DMS153 treated with DMSO at 0.1 percent for 48 hours (cell line): ENCODE results near the gene TSC22D3.
"Not testable (repeated sequence)": the region's sequence is repeated elsewhere in the genome, so short reads cannot be mapped to it uniquely, and the experiment has no call there.

ENCODE experiments used
- DNase-seq: peaks from one replicate; lab custom pipeline; 2025; ENCODE audit not compliant: unreplicated experiment; lab: John Stamatoyannopoulos, UW

The TSC22D3 gene

DNA sequence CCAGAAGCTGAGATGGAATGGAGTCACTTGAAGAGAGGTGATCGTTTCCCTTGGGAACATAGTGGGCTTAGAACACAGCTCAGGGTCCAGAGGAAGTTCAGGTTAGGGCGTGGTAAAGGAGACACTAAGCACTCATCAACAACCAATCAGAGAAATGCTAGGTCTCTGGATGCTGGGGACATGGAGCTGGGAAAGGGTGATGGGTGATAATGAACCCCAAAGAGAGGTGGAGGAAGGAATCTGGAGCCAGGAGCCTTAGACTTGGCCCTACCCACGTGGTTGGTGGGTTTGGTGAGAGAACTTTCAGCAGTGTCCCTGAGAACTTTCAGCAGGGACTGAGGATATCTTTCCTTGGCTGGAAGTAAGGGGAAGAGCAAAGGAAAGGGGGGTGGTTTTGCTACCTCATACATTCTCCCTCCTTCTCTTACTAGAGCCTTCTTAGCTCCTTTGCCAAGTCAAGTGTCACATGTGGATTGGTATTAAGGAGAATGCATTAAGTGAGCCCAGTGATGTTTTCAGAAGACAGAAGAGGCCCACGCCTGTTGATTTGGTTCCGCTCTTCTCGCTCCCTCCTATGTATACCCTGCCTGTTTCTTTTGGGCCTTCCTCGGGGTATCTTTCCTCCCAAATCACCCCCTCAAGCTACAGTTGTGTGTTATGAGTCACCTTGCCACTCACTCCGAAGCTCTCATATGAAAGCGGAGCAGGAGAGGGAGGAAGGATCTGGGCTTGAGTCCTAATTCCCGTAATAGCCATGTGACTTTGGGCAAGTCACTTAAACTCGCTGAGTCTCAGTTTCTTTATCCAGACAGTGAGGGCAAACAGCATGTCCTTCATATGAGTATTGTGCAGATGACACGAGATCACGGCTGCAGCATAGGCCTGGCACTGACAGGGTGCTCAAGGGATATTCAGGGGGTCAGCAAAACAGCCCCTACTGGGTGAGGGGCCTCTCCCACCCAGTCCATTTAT lies 63.1 kb downstream of the TSC22D3 start:
- no peak for DNase-seq

DNA sequence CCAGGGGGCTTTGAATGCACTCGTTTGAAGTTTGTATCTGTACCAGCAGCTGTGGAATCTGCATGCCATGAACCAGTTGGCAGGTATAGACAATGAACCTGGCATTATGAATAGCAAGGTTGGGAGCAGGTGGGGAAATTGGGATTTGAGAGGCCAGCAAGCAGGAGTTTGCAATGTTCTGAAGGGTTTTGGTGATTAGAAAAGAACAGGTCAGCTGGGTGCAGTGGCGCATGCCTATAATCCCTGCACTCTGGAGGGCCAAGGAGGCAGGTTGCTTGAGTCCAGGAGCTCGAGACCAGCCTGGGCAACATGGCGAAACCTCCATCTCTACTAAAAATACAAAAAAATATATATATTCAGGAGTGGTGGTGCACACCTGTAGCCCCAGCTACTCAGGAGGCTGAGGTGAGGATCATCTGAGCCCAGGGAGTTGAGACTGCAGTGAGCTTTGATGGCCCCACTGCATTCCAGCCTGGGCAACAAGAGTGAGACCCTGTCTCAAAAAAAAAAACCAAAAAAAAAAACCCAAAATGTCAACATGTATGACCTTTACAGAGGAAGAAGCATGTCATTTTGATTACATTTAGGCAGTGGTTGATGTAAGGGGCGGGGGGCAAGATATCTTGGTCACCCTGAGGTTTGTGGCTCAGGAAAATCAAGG lies 63.9 kb downstream of the TSC22D3 start:
- no peak for DNase-seq

DNA sequence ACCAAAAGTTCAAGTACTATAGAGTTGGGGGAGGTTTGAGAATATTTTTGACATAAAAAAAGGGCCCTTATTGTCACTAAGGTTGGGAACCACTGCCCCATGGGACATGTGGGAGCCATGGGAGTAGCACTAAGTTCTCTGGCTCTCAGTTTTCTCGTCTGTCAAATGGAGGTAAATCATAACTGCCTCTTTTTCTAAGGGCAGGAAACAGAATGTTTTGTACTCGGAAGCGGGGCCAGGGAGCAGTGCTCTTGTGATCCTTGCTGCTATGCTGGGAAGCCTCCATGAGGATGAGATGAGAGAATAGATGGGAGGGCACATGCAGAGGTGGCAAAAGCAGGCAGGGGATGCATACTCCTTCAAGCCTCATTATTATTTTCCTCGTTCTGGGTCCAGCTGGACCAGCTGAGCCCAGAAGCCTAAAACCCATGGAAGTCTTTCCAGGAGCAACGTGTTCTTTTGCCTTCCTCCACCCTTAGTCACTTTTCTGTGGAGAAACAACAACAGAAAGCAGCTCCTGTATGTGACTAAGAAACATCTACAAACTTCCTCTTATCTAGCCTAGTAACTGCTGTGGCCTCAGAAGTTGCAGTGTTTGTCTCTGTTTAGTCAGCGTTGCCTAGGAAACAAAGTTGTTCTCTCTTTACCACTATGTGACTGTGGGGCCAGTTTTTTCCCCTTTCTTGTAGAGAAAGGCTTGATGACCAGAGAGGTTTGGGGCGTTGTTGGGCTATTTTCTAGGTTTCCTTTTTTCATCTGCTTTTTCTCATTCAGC lies 64.8 kb downstream of the TSC22D3 start:
- DNase-seq: no peak

DNA sequence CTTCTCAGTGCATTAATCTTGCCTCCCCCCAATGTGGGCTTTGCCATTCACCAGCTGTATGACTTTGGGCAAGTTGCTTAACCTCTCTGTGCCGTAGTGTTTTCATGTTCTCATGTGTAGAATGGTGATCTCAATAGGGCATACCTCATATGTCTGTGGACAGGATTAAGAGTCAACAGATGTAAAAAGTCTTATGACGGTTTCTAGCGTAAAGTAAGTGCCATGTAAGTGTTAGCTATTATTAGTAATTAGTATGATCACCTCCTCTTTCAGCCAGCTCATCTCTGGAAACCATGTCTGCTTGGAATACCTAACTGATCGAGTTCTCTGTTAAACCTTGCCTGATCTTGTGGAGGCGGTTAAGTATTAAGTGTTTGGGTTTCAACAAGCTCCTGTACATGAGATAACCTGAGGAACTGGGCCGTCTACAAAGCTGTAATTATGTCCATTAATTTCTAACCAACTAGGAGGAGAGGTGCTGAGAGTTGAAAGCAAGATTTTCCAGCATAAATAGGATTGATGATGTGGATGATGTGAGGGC lies 66.3 kb downstream of the TSC22D3 start:
- no peak for DNase-seq

DNA sequence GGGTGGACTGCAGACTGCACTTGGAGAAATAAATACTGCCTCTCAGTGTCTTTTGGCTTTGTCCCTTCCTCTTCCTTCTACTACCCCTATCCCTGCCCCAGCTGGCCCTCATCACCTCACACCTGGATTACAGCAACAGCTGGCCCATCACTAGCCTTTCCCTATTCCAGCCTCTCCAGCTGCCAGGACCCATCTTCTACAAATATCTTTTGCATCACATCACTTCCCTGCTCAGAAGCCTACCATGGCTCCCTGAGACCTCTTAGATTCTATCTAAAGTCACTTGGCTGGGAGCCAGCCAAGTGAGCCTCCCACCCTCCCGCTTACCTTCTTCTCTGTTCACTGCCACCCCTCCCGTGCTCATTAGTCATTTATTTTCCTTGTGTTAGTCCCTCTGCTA lies 66.8 kb downstream of the TSC22D3 start:
- DNase-seq: no peak

DNA sequence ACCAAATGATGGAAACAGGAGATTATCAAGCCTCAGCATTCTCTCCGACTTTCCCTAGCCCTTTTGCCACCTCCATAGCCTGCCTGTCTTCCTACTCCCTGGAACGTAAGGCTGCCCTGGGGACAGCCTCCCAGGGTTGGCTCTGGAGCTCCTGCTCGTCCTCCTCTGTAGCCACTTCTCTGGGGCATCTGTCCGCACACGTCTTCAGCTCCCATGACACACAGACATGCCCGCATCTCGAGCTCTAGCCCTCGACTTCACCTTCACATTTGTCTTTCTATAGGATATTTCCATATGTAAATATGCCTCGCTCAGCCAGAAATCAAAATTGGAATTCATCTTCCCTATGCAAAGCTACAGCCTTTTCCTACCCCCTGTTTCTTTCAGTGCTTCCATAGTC lies 67.7 kb downstream of the TSC22D3 start:
- DNase-seq: no peak

DNA sequence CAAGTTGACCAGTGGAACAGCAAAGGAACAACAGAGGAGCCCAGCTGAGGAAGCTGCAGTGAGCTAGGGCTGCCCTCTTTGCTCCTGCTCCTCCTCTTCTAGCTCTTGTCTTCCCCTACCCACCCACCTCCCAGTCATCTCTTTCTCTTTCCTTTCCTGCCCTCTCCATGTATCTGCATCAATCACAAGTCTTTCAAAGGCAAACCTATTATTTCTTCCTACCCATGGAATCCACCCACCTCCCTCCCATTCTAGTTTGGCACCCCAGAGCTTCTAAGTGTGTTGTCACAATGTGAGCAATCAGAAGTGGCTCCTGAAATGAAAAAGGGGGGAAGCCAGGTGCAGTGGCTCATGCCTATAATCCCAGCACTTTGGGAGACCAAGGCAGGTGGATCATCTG lies 69.3 kb downstream of the TSC22D3 start:
- no peak for DNase-seq

DNA sequence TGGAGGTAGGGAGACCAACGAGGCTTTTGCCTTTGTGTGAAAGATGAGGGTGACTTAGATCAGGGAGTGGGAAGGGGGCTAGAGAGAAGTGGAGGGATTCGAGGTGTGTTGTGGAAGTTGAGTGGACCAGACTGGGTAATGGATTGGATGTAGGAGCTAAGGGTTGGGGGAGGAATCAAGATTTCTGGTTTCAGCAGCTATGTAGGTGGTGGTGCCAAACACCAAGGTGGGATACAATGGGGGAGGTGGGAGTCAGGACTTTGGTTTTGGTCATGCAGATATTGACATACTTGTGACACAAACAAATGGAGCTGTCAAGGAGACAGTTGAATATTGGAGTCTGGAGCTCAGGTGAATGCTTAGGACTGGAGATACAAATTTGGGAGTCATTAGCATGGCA lies 71.0 kb downstream of the TSC22D3 start:
- no peak for DNase-seq

DNA sequence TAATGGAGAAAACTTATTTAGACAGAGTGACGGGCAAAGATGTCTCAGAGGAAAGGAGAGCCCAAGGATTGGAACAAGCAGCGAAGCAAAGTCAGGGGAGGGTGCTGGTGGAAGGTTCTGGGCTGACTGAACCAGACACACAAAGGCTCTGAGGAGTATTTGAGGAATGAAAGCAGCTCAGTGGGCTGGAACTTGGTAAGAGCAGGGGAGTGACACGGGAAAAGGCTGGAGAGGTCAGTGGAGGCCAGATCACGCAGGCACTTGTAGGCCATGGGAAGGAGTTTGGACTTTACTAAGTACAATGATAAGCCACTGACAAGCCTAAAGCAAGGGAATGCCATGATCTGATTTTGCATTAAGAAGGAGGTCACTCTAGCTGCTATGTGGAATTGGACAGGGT lies 71.4 kb downstream of the TSC22D3 start:
- DNase-seq: no peak

DNA sequence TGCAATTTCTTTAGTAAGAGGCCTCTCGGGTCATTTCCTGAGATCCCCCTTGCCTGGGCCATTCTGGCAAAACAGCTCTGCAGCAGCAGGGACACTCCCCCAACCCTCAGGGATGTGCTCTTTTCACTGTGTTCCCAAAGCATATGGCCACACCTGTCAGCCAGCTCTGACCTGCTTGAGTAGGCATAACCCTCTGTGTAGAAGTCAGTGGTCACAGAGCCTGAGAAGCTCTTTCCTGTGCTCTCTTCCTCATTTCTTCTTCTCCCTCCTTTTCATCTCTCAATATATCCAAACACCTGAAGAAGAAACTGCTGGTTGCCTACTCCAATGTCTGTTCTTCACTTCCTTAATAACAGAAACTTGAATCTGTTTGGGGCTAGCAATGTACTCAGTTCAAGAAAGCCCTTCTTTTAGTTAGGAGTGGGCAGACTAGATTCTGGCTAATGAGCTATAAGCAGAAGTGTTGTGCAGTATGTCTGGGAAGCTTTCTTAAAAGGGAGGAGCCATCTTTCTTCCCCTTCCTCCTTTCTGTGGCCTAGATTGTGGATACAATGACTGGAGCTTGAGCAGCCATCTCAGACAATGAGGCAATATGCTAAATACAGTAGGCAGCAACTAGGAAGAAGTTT lies 74.0 kb downstream of the TSC22D3 start:
- no peak for DNase-seq

DNA sequence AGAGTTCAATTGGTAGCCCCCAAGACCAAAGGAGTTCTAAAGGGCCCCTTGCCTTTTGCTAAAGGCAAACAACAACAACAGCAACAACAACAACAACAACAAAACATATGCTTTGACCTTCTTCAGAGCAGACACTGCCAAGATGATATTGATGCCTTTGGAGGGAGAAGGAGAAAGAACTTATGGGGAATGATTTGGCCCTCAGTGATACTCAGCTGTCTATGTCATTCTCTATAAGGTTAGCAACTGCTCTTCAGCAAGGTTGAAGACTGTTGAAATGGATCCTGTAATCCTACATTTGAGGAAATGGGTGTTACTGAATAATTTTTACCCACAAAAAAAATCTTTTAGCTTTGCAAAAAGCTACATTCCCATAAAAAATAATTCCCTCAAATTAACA lies 74.8 kb downstream of the TSC22D3 start:
- no peak for DNase-seq

DNA sequence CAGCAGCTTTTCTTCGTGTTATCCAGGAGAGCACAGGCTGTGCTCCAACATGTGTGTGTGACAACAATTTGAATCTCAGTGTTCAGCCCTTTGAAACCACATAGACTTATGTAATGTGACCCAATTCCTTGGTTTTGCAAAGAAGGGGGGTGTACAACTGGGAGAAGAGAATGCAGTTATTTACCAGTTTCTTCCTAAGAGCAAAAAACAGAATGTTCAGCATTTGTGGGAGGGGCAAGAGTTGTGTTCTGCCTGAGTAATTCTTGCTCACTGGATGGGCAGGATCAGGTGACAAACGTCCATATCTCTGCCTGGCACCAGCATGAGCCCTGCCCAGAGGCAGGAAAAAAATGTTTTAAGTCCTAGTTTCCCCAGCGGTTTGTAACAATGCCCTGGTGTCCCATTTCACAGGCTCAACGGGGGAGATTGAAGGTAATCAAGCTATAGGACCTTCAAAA lies 75.2 kb downstream of the TSC22D3 start:
- DNase-seq: no peak

DNA sequence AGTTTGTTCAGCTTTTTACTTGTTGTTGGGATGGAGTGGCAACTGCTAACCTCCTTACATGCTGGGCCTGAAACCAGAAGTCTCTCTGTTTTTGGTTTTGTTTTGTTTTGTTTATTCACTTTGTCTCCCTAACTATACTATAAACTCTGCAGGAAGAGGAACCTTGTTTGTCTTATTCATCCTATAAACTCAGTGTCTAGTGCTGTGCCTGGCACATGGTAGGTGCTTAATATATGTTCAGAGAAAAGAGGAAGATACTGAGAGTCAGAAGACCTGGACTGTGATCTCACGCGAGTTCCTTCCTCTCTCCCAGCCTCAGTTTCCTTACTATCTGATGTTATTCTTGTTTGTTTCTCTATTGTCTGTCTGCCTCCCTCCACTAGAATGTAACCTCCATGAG lies 76.0 kb downstream of the TSC22D3 start:
- no peak for DNase-seq

DNA sequence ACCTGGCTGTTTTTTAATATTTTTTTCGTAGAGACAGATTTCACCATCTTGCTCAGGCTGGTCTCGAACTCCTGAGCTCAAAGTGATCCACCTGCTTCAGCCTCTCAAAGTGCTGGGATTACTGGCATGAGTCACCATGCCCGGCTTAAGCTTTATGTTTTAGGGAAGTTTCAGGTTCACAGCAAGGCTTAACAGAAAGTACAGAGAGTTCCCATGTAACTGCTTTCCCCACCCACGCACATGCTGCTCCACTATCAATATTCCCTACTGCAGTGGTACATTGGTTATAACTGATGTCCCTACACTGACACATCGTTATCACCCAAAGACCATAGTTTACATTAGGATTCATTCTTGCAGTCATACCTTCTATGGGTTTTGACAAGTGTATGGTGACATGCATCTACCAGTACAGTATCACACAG lies 84.6 kb downstream of the TSC22D3 start:
- DNase-seq: no peak

DNA sequence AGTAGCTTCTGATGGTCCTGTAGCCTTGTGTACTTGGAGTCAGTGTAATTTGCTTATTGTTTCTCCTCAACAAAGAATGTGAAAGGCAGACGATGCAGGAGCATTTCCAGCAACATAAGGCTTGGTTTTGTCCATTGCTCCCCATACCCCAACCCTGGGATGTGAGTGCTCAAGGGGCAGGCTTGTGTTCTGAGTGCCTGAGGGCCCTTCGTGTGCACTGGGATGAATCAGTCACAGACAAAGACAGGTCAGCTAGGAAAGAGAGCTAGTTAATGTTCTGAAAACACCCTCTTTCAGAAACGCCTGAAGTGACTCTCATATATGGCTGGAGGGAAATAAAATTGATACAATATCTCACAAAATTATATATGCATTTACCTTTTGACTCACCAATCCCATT lies 88.1 kb downstream of the TSC22D3 start:
- DNase-seq: no peak

DNA sequence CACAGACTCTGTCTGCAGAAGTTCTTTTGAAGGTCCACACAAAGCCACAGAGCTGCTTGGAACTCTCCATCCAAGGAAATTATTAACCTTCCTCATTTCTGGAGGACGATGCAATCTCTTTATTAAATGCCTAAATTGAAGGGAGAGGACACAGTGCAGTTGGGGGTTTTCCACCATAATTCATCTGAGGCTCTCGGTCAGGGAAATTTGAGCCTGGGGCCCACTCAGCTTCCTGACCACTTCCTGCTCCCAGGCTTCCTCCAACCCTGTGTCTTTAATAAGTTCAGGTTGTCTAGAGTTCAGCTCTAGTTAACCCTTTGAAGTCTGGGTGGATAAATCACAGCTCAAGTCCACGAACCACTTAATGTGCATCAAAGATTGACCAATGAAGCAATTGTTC lies 88.8 kb downstream of the TSC22D3 start:
- DNase-seq: no peak

DNA sequence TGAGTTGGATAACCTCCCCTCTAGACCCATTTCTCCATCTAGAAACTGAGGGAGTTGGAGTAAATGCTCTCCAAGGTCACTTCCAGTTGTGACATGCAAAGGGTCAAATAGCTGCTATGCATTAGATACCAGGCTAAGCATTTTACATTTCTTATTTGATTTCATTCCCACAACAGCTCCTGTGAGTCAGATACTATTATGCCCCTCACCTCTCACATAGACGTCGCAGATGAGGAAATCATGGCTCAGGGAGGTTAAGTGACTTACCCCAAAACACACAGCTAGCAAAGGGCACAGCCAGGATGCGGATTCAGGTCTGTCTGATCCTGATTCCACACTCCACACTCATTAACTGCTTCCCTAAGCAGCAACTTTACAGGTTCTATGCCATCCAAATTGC lies 89.6 kb downstream of the TSC22D3 start:
- DNase-seq: no peak

DNA sequence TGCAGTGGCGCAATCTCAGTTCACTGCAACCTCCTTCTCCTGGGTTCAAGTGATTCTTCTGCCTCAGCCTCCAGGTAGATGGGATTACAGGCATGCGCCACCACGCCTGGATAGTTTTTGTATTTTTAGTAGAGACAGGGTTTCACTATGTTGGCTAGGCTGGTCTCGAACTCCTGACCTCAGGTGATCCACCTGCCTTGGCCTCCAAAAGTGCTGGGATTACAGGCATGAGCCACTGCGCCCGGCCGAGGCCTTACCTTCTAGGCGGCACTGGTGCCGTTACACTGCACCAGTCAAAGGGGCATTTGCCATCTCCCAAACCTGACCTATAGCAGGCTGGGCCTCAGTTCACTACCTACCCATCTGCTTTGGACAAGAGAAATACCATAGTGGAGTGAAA lies 90.0 kb downstream of the TSC22D3 start:
- DNase-seq: not testable (repeated sequence)

DNA sequence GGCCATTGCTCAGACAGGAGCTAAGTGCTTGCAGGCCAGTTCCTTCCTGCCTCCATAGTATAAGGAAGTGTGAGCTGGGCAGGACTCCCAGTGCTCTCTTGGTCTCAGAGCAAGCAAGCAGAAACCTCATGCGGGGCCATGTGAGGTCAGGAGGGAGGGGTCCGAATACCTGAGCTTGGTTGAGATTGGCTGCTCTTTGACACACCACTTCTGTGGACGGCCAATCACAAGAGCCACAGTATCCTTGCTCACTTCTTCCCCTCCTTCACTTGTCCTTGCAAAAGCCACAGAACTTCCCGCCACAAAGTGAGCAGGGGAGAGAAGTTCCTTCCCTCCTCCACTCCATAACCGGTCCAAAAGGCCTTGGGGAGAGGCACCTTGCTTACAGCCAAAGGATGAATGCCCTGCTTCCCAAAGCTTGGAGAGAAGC lies 90.6 kb downstream of the TSC22D3 start:
- DNase-seq: no peak

DNA sequence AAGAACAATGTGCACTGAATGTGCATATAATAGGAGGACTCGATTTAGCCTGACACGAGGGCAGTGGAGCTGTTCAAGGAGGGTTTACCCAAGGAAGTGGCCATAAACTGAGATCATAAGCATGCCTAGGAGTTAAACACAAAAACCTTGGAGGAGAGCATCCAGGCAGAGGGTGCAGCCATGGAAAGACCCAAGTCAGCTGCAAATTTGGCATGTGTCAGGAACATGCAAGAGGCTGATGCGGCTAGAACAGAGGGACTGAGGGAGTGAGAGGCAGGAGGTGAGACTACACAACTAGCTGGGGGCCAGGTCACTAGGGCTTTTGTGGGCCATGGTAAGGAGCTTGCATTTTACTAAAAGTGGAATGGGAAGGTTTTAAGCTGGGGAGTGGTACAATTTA lies 91.7 kb downstream of the TSC22D3 start:
- DNase-seq: no peak
